HEK293 (cell line): ENCODE measurements around the gene ATF7IP2.

Experiments used
- CTCF ChIA-PET: fragments of 350-600 bp; formaldehyde crosslinking; extraction: SDS; loops from one replicate; lab custom pipeline; 2021; ENCODE audit warnings: antibody characterized with exemption; lab: Yijun Ruan, JAX
- POLR2A ChIA-PET: fragments of 300-600 bp; formaldehyde crosslinking; extraction: SDS; loops from one replicate; lab custom pipeline; 2020; ENCODE audit warnings: antibody characterized with exemption, inconsistent platforms; lab: Yijun Ruan, JAX
- H3K27ac ChIP-seq: fragments of 200-500 bp; sonication (Bioruptor generic); 2 replicates; pipeline ENCODE4 v1.5.1; 2014; ENCODE audit warnings: low read depth, low read length, control low read depth, inconsistent platforms; ENCODE audit errors: extremely low read depth
- H3K36me3 ChIP-seq, 2 experiments: fragments of 200-500 bp in 1 of 2; sonication (Bioruptor generic) in 1 of 2; 1 replicate in 1 of 2; 2 replicates in 1 of 2; pipeline ENCODE4 v1.5.1; 2014 to 2017; ENCODE audit warnings: inconsistent platforms in 2 of 2, low read length in 2 of 2; ENCODE audit not compliant: control insufficient read depth in 2 of 2, insufficient read depth in 1 of 2
- H3K4me1 ChIP-seq: fragments of 200-500 bp; sonication (Bioruptor generic); 2 replicates; pipeline ENCODE4 v1.5.1; 2014; ENCODE audit warnings: mild to moderate bottlenecking, low read length, inconsistent platforms; ENCODE audit not compliant: control insufficient read depth, insufficient read depth
- H3K4me3 ChIP-seq: 2 replicates; pipeline ENCODE4 v1.5.1; 2011; ENCODE audit warnings: low read depth, mild to moderate bottlenecking, control low read depth, low read length, moderate library complexity
- H3K9me3 ChIP-seq: fragments of 200-500 bp; sonication (Bioruptor generic); 2 replicates; pipeline ENCODE4 v1.5.1; 2014; ENCODE audit warnings: low read depth, low read length, inconsistent platforms; ENCODE audit not compliant: control insufficient read depth, insufficient read depth
- HOXA7 ChIP-seq: sonication (generic); formaldehyde crosslinking; IDR thresholded peaks from 2 replicates; pipeline ENCODE4 v1.8.1; 2022; ENCODE audit warnings: missing genetic modification reagents, borderline replicate concordance
- KLF9 ChIP-seq: fragments of 450-650 bp; formaldehyde crosslinking; IDR thresholded peaks from 2 replicates; pipeline ENCODE4 v1.5.1; 2016; ENCODE audit warnings: missing biosample characterization, missing genetic modification characterization, low read depth
- SP7 ChIP-seq: fragments of 450-650 bp; formaldehyde crosslinking; IDR thresholded peaks from 2 replicates; pipeline ENCODE4 v1.5.1; 2016; ENCODE audit warnings: missing biosample characterization, missing genetic modification characterization
- YY2 ChIP-seq: fragments of 450-650 bp; formaldehyde crosslinking; IDR thresholded peaks from 2 replicates; pipeline ENCODE4 v1.5.1; 2016; ENCODE audit warnings: missing biosample characterization, missing genetic modification characterization
- ZBTB17 ChIP-seq: fragments of 450-650 bp; formaldehyde crosslinking; IDR thresholded peaks from 2 replicates; pipeline ENCODE4 v1.5.1; 2016; ENCODE audit warnings: missing biosample characterization, missing genetic modification characterization
- ZBTB7A ChIP-seq: fragments of 450-650 bp; formaldehyde crosslinking; IDR thresholded peaks from 2 replicates; pipeline ENCODE4 v1.5.1; 2016; ENCODE audit warnings: low read depth, missing biosample characterization, missing genetic modification characterization
- ZFP37 ChIP-seq: fragments of 450-650 bp; formaldehyde crosslinking; IDR thresholded peaks from 2 replicates; pipeline ENCODE4 v1.5.1; 2016; ENCODE audit warnings: missing biosample characterization, missing genetic modification characterization
- ZFP41 ChIP-seq: fragments of 450-650 bp; formaldehyde crosslinking; IDR thresholded peaks from 2 replicates; pipeline ENCODE4 v1.5.1; 2016; ENCODE audit warnings: missing biosample characterization, missing genetic modification characterization, borderline replicate concordance
- ZNF133 ChIP-seq: fragments of 450-650 bp; formaldehyde crosslinking; IDR thresholded peaks from 2 replicates; pipeline ENCODE4 v1.5.1; 2016; ENCODE audit warnings: missing biosample characterization, missing genetic modification characterization
- ZNF155 ChIP-seq: fragments of 450-650 bp; formaldehyde crosslinking; IDR thresholded peaks from 2 replicates; pipeline ENCODE4 v1.5.1; 2016; ENCODE audit warnings: missing biosample characterization, missing genetic modification characterization
- ZNF175 ChIP-seq: fragments of 450-650 bp; formaldehyde crosslinking; IDR thresholded peaks from 2 replicates; pipeline ENCODE4 v1.5.1; 2016; ENCODE audit warnings: missing biosample characterization, missing genetic modification characterization
- ZNF341 ChIP-seq: fragments of 450-650 bp; formaldehyde crosslinking; IDR thresholded peaks from 2 replicates; pipeline ENCODE4; 2016; ENCODE audit warnings: low read depth, missing biosample characterization, missing genetic modification characterization
- ZNF391 ChIP-seq: fragments of 450-650 bp; formaldehyde crosslinking; IDR thresholded peaks from 2 replicates; pipeline ENCODE4 v1.5.1; 2016; ENCODE audit warnings: low read depth, missing biosample characterization, missing genetic modification characterization, borderline replicate concordance
- ZNF426 ChIP-seq: fragments of 450-650 bp; formaldehyde crosslinking; IDR thresholded peaks from 2 replicates; pipeline ENCODE4 v1.5.1; 2017; ENCODE audit warnings: missing biosample characterization, missing genetic modification characterization, mild to moderate bottlenecking, inconsistent platforms, moderate library complexity
- ZNF501 ChIP-seq: fragments of 450-650 bp; formaldehyde crosslinking; IDR thresholded peaks from 2 replicates; pipeline ENCODE4 v1.5.1; 2016; ENCODE audit warnings: missing biosample characterization, missing genetic modification characterization
- ZNF555 ChIP-seq: fragments of 450-650 bp; formaldehyde crosslinking; conservative IDR thresholded peaks from 2 replicates; pipeline ENCODE4 v1.5.1; 2017; ENCODE audit warnings: missing biosample characterization, mild to moderate bottlenecking, missing genetic modification characterization, inconsistent platforms
- ZNF670 ChIP-seq: fragments of 450-650 bp; formaldehyde crosslinking; IDR thresholded peaks from 2 replicates; pipeline ENCODE4 v1.5.1; 2016; ENCODE audit warnings: missing biosample characterization, missing genetic modification characterization, low read depth
- ZNF701 ChIP-seq: fragments of 450-650 bp; formaldehyde crosslinking; IDR thresholded peaks from 2 replicates; pipeline ENCODE4 v1.5.1; 2016; ENCODE audit warnings: missing biosample characterization, missing genetic modification characterization
- ZNF777 ChIP-seq: fragments of 450-650 bp; formaldehyde crosslinking; IDR thresholded peaks from 2 replicates; pipeline ENCODE4 v1.5.1; 2017; ENCODE audit warnings: missing biosample characterization, missing genetic modification characterization, borderline replicate concordance
- ZNF830 ChIP-seq: fragments of 450-650 bp; IDR thresholded peaks from 2 replicates; pipeline ENCODE4 v1.5.0; 2018; ENCODE audit warnings: missing biosample characterization, missing genetic modification characterization, low read depth, mild to moderate bottlenecking, moderate library complexity
- TF ChIP-seq, protein P1 (sequence below): fragments of 450-650 bp; IDR thresholded peaks from 2 replicates; pipeline ENCODE4 v1.5.1; 2018; ENCODE audit warnings: missing biosample characterization, missing genetic modification characterization
- TF ChIP-seq, protein P2 (sequence below): fragments of 450-650 bp; formaldehyde crosslinking; IDR thresholded peaks from 2 replicates; pipeline ENCODE4 v1.5.1; 2016; ENCODE audit warnings: missing biosample characterization, missing genetic modification characterization
- TF ChIP-seq, protein P3 (sequence below): fragments of 450-650 bp; formaldehyde crosslinking; IDR thresholded peaks from 2 replicates; pipeline ENCODE4 v1.5.1; 2016; ENCODE audit warnings: missing biosample characterization, missing genetic modification characterization
- TF ChIP-seq, protein P4 (sequence below): fragments of 450-650 bp; formaldehyde crosslinking; IDR thresholded peaks from 2 replicates; pipeline ENCODE4 v1.5.1; 2016; ENCODE audit warnings: missing biosample characterization, missing genetic modification characterization
- TF ChIP-seq, protein P5 (sequence below): fragments of 450-650 bp; formaldehyde crosslinking; IDR thresholded peaks from 2 replicates; pipeline ENCODE4 v1.5.1; 2016; ENCODE audit warnings: missing biosample characterization, missing genetic modification characterization

The ATF7IP2 gene

DNA sequence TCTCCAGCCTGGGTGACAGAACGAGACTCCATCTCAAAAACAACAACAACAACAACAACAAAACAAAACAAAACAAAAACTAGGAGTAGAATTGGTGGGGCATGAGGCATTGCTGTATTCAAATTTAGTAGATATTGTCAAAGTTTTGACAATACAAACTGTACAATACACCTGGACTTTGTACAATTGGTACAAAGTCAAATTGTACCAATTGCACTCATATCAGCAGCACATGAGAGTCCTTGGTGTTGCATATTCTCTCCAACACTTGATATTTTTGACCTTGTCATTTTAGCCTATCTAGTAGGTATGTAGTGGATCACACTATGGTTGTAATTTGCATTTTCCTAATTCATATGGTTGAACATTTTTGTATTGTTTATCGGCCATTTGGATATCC, 14.3 kb upstream of the ATF7IP2 start:
- Histone ChIP-seq H3K4me3 (no peak overlapping the region), H3K4me1 (no peaks in the 10 kb centered on the region), H3K9me3 (no peaks in the 10 kb centered on the region), H3K36me3 (no peaks in the 10 kb centered on the region), H3K27ac (no peak overlapping the region)
- POLR2A ChIA-PET, result no interaction called here
- TF ChIP-seq YY2 (tag by site-specific recombination), result no peak
- CTCF ChIA-PET, result no interaction called here

DNA sequence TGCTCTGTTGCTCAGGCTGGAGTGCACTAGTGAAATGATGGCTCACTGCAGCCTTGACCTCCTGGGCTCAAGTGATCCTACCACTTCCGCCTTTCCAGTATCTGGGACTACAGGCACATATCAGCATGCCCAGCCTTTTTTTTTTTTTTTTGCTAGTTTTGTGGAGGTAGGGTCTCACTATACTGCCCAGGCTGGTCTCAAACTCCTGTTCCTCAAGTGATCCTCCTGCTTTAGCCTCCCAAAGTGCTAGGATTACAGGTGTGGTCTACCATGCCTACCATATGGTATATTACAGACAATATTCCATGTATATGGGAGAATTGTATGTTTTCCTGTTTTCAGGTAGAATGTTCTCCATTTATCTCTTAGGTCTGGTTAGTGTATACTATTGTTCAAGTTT, 12.3 kb upstream of the ATF7IP2 start:
- CTCF ChIA-PET, result no interaction called here
- TF ChIP-seq KLF9, result no peak
- no peak for TF ChIP-seq ZFP41 (tag by site-specific recombination)
- no peak for TF ChIP-seq SP7 (tag by site-specific recombination)
- TF ChIP-seq ZBTB7A (tag by site-specific recombination), result no peak
- no peak for TF ChIP-seq ZNF155 (tag by site-specific recombination)
- TF ChIP-seq, protein P1, sequence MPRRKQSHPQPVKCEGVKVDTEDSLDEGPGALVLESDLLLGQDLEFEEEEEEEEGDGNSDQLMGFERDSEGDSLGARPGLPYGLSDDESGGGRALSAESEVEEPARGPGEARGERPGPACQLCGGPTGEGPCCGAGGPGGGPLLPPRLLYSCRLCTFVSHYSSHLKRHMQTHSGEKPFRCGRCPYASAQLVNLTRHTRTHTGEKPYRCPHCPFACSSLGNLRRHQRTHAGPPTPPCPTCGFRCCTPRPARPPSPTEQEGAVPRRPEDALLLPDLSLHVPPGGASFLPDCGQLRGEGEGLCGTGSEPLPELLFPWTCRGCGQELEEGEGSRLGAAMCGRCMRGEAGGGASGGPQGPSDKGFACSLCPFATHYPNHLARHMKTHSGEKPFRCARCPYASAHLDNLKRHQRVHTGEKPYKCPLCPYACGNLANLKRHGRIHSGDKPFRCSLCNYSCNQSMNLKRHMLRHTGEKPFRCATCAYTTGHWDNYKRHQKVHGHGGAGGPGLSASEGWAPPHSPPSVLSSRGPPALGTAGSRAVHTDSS (tag by site-specific recombination), result no peak
- no peak for TF ChIP-seq ZNF777 (tag by site-specific recombination)
- H3K4me3 ChIP-seq, result no peak overlapping the region
- POLR2A ChIA-PET, result no interaction called here
- no peaks in the 10 kb centered on the region for H3K36me3 ChIP-seq
- H3K4me1 ChIP-seq, result no peaks in the 10 kb centered on the region
- H3K27ac ChIP-seq, result no peak overlapping the region
- H3K9me3 ChIP-seq, result no peaks in the 10 kb centered on the region

DNA sequence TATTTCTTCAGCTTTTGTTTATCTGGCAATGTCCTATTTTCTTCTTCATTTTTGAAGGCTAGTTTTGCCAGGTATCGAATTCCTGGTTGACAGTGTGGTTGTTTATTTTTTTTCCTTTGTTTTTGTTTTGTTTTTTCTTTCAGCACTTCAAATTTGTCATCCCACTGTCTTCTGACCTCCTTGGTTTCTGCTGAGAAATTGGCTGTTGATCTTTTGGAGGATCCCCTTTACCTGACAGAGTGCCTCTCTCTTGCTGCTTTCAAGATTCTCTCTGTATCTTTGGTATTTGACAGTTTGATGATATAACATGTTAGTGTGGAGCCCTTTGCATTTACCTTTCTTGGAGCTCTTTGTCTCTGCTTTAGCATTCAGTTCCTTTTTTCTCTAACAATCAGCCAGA, 9.6 kb upstream of the ATF7IP2 start:
- TF ChIP-seq ZNF175 (no peak), ZFP37 (tag by site-specific recombination) (no peak), ZNF670 (tag by site-specific recombination) (no peak), ZNF426 (tag by site-specific recombination) (no peak), ZNF133 (tag by site-specific recombination) (no peak), ZNF830 (tag by site-specific recombination) (no peak), ZNF701 (no peak), ZNF555 (tag by site-specific recombination) (no peak), HOXA7 (CRISPR knock-in tag) (no peak), ZBTB17 (tag by site-specific recombination) (no peak), ZNF341 (tag by site-specific recombination) (no peak), ZNF391 (tag by site-specific recombination) (no peak), ZNF501 (tag by site-specific recombination) (no peak)
- TF ChIP-seq, protein P2, sequence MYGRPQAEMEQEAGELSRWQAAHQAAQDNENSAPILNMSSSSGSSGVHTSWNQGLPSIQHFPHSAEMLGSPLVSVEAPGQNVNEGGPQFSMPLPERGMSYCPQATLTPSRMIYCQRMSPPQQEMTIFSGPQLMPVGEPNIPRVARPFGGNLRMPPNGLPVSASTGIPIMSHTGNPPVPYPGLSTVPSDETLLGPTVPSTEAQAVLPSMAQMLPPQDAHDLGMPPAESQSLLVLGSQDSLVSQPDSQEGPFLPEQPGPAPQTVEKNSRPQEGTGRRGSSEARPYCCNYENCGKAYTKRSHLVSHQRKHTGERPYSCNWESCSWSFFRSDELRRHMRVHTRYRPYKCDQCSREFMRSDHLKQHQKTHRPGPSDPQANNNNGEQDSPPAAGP (tag by site-specific recombination), result no peak
- TF ChIP-seq, protein P3, sequence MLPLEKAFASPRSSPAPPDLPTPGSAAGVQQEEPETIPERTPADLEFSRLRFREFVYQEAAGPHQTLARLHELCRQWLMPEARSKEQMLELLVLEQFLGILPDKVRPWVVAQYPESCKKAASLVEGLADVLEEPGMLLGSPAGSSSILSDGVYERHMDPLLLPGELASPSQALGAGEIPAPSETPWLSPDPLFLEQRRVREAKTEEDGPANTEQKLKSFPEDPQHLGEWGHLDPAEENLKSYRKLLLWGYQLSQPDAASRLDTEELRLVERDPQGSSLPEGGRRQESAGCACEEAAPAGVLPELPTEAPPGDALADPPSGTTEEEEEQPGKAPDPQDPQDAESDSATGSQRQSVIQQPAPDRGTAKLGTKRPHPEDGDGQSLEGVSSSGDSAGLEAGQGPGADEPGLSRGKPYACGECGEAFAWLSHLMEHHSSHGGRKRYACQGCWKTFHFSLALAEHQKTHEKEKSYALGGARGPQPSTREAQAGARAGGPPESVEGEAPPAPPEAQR, result no peak
- TF ChIP-seq, protein P4, sequence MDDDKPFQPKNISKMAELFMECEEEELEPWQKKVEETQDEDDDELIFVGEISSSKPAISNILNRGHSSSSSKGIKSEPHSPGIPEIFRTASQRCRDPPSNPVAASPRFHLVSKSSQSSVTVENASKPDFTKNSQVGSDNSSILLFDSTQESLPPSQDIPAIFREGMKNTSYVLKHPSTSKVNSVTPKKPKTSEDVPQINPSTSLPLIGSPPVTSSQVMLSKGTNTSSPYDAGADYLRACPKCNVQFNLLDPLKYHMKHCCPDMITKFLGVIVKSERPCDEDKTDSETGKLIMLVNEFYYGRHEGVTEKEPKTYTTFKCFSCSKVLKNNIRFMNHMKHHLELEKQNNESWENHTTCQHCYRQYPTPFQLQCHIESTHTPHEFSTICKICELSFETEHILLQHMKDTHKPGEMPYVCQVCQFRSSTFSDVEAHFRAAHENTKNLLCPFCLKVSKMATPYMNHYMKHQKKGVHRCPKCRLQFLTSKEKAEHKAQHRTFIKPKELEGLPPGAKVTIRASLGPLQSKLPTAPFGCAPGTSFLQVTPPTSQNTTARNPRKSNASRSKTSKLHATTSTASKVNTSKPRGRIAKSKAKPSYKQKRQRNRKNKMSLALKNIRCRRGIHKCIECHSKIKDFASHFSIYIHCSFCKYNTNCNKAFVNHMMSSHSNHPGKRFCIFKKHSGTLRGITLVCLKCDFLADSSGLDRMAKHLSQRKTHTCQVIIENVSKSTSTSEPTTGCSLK (tag by site-specific recombination), result no peak
- TF ChIP-seq, protein P5, sequence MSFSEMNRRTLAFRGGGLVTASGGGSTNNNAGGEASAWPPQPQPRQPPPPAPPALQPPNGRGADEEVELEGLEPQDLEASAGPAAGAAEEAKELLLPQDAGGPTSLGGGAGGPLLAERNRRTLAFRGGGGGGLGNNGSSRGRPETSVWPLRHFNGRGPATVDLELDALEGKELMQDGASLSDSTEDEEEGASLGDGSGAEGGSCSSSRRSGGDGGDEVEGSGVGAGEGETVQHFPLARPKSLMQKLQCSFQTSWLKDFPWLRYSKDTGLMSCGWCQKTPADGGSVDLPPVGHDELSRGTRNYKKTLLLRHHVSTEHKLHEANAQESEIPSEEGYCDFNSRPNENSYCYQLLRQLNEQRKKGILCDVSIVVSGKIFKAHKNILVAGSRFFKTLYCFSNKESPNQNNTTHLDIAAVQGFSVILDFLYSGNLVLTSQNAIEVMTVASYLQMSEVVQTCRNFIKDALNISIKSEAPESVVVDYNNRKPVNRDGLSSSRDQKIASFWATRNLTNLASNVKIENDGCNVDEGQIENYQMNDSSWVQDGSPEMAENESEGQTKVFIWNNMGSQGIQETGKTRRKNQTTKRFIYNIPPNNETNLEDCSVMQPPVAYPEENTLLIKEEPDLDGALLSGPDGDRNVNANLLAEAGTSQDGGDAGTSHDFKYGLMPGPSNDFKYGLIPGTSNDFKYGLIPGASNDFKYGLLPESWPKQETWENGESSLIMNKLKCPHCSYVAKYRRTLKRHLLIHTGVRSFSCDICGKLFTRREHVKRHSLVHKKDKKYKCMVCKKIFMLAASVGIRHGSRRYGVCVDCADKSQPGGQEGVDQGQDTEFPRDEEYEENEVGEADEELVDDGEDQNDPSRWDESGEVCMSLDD (tag by site-specific recombination), result no peak
- ChIA-PET POLR2A (no interaction called here), CTCF (interaction anchor here (0.6 kb wide), 1 partner anchor 166 kb away, joined by 3 read pairs; no protein-coding TSS in a partner anchor)
- no peaks in the 10 kb centered on the region for H3K9me3 ChIP-seq
- no peaks in the 10 kb centered on the region for H3K4me1 ChIP-seq
- H3K4me3 ChIP-seq, result no peak overlapping the region
- H3K27ac ChIP-seq, result no peak overlapping the region
- H3K36me3 ChIP-seq, result no peaks in the 10 kb centered on the region
